NOMO-1 treated with dmso at 0.1 percent for 144 hours (cell line): ENCODE results near the gene REM2.

Experiments used
- DNase-seq: peaks from one replicate; lab custom pipeline; 2025; ENCODE audit not compliant: unreplicated experiment; lab: John Stamatoyannopoulos, UW

REM2 gene

DNA sequence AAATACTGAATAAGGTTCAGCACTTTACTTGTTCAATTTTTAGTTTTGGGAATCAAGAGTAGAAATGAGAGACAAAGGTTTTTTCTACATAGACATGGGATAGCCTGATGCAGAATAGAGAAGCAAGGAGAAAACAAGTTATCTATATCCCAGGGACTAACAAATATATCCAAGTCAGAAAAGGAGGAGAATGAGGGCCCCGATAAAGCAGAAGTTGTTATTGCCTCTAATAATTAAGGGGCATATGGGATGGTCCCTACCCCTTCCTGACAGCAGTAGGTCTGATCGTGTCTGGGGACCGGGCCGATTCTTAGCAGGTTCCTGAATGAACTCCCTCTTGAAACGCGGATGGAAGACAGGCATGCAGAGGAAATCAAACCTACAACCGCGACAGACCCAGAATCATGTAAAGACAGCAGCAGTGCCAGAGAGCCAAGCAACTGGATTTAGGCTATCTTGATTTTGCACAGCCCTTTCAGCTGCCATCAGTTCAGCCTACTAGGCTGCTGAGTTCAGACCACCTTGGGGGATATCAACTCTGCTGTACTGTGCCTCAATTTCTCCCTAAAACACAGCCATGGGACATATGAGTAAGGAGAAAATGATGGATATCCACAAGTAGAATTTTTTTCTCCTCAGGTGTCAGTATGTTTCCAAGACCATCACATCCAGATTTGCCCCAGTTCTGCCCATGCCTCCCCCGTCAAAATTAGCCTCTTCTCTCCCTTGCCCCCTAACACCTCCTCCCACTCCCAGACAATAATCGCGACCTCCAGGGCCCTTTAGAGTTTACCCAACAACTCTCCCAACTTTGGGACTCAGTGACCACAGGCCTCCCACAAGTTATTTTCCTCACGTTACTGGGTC, 45.4 kb downstream of the REM2 start:
- DNase-seq = no peak

DNA sequence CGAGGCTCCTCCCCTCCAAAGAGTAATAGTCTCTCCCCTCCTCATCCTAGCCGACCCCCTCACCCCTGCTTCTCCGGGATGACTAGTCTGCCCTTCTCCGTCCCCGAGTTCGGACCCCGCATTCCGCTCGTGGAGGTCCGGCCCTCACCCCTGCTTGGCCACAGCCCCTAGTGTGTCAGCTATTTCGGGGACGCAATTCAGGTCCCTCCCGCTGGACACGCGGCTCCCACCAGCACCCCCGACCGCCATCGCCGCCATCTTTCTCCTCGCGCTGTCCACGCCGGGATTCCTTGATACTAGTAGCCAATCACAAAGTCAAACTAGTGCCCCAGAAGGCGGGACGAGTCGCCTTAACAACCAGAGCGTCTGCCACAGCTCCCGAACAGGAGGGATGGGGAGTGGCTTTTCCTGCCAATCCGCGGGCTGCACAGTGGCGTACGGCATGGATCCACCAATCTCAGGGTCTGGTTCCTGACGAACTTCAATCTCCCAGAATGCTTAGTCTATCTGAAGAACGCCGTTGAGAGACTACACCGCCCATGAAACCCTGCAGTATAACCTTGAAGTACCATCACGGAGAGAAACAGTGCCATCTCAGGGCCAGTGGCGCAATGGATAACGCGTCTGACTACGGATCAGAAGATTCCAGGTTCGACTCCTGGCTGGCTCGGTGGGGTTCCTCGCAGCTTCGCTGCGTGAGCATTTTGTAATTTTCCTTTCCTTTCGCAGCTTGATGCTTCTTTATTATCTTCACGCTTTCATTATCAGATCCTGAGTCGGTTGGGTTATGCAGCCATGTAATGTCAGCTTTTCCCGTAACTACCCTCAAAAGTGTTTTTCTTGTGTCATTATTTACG, 46.3 kb downstream of the REM2 start, which contains the start of gene PRMT5:
TSS of gene PRMT5 (minus strand) at position 273 of the 857 bp plus-strand sequence. CDS start at position 258, 15 bp downstream.
- DNase-seq = peak; percentile 99

- DNase-seq = no peak
These were observed 46.9 kb downstream of the REM2 start for GRCh38 chr14:22929961-22930364.

GRCh38 chr14:22932146-22932545, 49.1 kb downstream of the REM2 start:
- no peak for DNase-seq

DNA sequence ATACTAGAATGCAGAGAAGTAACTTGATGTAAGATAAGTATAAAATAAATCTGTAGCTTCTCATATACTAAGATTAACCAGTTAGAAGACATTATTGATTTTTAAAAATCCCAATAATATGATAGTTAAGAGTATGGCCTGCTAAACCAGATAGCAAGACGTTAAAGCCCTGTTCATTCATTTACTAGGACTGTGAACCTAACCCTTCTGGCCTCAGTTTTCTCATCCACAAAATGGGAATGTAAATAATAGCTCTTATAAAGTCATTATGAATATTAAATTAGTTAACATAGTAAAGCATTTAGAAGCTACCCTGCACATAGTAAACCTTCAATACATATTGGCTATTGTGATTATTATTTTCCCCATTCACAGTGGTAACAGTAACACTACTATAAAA, 52.1 kb downstream of the REM2 start:
- DNase-seq = no peak
